CD4-positive, alpha-beta T cell treated with Interferon alpha-2 for 1 hour (primary cell): Measurements from ENCODE around the gene ZNF276.
"Not testable (repeated sequence)": the region's sequence is repeated elsewhere in the genome, so short reads cannot be mapped to it uniquely, and the experiment has no call there.

ENCODE experiments used
- DNase-seq, 2 donors: peaks; one replicate each; pipeline ENCODE4 v3.0.0-alpha.2; 2020 to 2022

Gene ZNF276

DNA sequence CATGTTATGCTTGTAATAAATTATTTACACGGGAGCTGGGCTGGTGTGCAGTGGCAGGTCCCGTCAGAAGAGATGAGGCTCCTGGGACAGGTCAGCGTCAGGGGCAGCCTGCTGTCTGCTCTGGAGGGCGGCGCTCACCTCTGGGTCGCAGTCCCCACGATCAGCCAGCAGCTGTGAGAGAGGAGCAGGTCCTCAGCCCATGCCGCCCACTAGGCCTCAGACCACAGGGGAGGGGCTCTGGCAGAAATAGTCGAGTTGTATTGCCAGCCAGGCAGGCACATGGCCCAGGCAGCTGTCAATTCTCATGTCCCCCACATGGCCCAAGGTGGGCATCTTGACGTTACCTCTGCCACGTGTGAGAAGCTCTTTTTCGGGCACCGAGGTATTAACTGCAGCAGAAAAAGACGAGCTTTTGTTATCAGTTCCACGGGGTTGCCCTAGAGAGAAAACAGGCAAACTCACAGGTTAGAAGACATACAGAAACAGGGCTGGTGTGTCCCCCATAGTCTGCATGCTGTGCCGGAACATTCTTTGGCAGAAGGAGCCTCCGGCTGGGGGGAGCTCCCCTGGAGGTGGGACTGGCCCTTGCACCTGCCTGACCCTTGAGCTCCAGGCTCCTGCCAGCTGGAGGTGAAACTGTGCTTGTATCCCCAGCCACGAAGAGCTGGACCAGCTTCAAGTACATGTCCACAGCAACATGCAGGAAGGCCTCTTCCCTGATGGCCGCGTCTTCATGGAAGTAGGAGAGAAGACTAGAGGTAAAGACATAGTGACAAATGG lies 17.4 kb downstream of the ZNF276 start:
- DNase-seq: no peak

DNA sequence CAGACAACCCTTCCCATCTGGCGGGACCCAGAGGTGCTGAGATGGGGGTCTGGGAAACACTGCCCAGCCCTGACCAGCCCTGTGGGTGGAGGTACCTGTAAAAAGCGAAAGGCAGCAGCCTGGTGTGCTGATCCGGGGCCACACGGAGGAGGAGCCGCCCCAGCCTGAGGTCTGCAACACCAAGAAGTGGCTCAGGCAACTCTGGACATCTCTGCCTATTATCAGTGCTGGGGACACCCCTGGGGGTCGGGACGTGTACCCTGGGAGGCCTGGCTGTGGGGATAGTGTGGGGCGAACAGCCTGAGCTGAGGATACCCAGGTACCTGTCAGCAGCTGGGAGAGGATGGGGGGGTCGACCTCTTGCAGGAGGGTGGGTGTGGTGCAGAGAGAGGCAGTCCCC lies 18.0 kb downstream of the ZNF276 start:
- no peak for DNase-seq

DNA sequence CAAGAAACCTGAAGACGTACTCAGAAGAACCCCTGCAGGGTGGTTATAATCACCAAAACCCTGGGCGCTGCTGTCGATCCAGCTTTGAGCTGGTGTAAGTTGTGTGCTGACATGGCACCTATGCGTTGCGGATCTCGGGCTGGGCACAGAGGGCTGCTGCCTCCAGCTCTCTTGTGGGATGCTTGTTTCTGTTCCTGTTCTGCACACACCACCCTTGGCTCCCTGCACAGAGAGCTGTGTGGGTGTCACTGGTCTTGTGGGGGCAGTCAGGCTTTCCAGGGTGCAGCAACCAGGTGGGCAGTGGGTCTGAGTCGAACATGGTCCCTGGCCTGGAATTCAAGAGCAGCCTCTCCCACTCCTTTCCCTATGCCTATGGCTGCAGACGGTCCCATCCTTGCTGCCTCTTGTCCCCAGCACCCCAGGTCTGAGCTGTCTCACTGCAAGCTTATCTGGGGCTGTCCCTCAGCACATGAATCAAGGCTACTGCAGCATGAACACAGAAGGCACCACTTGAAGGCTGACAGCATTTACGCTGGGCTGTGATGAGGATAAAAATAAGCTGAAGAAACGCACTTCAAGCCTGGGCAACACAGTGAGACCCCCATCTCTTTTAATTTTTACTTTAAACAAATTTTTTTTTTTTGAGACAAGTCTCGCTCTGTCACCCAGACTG lies 20.1 kb downstream of the ZNF276 start:
- DNase-seq: no peak

DNA sequence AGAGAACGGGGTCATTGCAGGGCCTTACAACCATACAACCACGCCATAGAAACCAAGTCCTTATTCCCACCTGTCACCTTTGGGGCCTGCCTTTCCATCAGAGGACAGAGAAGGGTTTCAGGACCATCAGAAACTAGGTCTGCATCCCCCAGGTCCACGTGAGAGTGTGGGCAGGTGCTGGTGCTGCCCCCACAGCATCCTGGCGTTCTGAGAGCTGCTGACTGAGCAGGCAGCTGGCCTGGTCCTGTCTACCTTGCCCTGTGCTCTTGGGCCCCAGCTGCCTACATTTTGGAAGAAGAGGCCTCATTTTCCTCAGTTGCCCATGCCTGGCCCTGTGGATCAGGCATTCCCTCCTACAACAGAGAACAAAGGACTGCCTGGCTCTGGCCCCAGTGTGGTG lies 21.6 kb downstream of the ZNF276 start:
- DNase-seq: no peak

DNA sequence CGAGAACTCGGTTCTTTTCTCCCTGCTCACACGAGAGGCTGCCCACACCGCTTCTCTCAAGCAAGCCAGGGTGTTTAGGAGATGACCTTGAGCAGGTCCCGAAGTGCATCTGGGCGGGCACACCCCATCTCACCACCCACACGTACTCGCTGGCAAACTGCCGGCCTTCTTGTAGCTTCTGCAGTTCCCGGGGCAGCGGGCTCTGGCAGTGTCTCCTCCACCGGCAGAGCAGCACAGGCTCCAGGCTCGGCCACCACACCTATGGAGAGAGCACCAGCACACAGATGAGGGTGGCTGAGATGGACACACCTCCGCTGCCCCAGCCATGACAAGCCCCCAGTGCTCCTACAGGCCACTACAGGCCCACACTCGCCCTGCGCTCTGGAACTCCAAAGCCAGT lies 23.5 kb downstream of the ZNF276 start:
- no peak for DNase-seq

DNA sequence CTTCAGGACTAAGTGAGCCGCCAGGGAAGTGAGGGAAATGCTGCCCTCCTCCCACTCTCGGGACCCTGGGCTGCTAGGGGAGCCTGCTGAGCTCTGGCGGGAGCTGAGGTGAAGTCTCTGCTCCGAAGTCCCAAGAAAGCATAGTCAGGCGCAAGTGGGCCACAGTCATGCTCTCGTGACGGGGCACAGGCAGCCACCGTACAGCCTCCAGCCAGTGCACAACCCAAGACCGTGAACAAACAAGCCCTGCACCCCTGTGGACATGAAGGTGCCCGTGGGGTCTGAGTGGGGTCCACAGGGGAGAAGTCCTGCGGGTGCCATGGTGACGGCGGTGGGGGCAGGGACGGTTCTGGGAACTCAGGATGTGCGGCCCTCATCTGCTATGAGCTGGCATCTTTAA lies 24.7 kb downstream of the ZNF276 start:
- no peak for DNase-seq

DNA sequence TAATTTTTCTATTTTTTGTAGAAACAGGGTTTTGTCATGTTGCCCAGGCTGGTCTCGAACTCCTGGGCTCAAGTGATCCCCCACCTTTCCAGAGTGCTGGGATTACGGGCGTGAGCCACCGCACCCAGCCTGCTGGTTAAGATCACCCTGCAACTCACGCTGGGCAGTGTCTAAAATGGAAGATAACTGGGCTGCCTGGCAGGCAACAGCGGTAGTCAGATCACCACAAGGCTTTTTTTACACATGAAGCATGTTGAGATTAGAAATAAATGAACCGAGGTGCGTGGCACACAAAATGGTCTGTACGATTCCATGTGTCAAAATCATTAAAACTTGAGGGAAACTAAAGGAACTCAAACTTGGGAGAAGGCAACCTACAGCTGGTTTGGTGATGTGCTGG lies 26.7 kb downstream of the ZNF276 start:
- no peak for DNase-seq

DNA sequence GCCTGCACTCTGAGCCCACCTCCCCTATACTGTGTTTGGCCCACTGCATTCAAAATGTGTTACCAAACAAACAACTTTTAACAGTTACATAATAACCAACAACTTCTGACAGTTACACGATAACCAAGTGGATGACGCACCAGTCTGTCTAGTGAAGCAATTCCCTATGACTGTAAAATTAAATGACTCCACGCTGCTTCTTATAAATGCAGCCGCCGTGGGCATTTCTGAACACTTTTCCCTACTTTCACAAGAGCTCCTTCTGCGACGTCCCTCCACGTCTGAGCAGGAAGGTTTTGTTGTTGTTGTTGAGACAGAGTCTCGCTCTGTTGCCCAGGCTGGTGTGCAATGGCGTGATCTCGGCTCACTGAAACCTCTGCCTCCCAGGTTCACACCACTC lies 27.6 kb downstream of the ZNF276 start:
- DNase-seq: no peak

DNA sequence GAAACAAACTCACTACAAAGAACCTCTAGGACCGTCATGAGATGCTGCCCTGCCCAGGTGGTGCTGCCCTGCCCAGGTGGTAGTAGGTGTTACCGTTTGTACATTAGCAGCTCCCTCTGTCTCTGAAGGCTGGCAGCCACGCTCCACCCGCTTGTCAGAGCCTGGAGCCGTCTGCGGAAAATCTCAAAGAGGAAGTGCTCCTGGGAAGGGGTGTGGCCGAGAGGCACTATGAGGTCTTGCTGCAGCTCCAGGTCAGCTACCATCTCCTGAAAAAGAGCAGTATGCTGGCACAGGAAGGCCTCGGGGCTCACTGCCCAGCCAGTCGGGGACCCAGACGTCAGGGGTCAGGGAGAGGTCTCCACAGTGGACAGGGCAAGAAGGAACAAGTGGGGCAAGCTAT lies 28.3 kb downstream of the ZNF276 start:
- peak in 1 of 2 donors; percentile 39 for DNase-seq

DNA sequence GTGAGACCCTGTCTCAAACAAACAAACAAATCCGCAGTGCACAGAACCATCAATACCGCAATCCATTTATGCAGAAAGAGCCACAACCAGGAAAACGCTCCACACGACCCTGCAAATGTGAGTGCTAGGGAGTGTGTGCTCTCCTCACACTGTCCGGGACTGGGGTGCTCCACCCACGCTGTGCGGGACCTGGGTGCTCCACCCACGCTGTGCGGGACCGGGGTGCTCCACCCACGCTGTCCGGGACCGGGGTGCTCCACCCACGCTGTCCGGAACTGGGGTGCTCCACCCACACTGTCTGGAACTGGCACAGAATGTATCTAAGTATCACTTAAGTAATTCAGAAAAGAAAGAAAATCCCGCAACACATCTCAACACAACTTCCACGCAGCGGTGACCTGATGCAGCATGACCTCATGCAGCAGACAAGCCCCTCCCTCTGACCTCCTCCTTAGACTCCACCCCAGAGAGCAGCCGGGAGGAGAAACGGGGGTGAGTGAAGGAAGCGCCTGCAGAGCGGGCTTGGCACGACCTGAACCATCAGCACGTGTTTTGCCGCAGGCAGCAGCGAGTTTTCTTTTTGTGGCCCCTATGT lies 38.5 kb downstream of the ZNF276 start:
- peak in 1 of 2 donors; percentile 44 for DNase-seq

DNA sequence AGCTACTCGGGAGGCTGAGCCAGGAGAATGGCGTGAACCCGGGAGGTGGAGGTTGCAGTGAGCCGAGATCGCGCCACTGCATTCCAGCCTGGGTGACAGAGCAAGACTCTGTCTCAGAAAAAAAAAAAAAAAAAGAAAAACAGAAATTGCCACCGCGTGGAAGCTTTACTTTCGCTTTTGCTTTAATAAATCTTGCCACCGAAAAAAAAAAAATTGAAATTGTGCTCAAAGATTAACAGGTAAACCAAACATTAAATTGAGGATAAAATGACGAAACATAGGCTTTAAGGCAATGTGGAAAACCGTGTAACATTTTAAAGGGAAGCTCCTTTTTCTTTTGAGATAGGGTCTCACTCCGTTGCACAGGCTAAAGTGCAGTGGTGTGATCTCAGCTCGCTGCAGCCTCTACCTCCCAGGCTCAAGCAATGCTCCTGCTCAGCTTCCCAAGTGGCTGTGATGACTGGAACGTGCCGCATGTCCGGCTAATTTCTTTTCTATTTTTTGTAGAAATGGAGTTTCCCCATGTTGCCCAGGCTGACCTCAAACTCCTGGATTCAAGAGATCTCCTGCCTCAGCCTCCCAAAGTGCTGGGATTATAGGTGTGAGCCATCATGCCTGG lies 40.1 kb downstream of the ZNF276 start:
- peak in 1 of 2 donors; percentile 46 for DNase-seq

DNA sequence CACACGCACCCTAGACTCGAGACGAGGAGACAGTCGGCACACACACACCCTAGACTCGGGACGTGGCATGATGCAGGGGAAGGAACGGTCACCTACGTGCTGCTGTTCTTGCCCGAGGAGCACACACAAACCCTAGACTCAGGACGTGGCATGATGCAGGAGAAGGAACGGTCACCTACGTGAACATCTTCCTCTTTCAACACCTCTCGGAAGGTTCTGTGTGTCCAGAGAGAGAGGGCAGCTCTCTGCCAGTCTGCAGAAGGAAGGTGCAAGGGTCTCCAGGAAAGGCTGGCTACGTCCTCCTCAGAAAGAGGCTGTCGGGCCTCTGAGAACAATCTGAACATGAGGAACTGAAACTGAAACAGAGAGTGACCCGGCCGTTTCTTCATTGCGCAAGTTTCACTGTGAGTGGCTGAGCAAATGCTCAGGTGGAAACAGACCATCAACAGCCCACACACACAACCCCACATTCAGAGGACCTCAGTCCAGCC lies 43.4 kb downstream of the ZNF276 start:
- DNase-seq: peak; percentile 70 to 74

DNA sequence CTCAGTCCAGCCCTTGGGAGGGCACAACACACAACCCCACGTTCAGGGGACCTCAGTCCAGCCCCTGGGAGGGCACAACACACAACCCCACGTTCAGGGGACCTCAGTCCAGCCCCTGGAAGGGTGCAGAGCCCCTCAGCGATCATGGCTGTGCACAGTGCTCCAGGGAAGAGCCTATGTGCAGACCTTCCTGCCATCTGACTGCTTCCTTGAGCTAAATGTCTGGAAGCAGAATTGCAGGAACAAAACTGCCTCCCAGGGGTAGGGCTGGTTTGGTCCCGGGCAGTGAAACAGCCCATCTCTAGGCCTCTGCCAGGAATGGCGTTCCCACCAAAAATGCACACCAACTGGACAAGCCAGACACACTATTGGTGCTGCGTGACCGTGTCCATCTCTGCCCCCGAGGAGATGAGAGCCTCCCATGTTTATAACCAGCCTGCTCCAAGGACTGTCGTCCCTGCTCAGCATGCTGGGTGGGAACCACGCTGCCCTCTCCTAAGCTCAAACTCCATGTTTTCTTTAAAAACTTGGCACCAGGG lies 44.0 kb downstream of the ZNF276 start:
- no peak for DNase-seq

DNA sequence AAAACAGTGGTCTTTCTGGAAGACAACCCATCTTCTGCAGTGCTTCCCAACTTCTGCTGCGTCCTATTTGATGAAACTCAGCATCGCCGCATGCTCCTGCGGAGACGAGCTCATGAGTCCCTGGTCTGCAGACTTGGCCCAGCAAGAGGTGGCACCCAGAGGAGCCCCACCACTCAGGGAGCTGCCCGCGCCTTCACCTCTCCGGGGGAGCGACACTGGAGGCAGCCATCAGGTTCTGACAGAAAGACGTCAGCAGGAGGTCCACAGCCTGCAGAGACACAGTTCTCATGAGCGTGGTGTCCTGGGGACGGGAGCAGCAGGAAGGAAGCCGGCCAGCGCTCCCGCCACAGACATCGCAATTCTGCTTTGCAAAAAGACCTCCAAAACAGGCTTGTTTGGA lies 49.0 kb downstream of the ZNF276 start:
- no peak for DNase-seq

DNA sequence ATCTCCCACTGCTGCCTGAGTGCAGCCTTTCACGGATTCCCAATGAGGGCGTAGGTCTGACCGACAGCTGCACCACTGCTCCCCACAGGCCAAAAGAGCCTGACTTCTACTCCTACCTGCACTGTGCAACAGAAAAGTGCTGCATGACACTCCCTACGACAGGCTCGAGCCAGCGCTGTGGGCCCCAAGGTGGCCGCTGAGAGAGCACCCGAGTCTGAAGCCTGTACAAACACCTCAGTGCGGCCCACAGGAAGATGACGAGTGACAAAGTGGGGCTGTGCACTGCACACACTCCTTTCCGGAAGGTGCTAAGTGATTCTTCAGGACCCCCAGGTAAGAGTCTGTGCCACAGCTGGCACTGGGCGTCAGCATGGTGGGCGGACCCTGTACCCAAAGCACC lies 53.9 kb downstream of the ZNF276 start:
- DNase-seq: no peak

DNA sequence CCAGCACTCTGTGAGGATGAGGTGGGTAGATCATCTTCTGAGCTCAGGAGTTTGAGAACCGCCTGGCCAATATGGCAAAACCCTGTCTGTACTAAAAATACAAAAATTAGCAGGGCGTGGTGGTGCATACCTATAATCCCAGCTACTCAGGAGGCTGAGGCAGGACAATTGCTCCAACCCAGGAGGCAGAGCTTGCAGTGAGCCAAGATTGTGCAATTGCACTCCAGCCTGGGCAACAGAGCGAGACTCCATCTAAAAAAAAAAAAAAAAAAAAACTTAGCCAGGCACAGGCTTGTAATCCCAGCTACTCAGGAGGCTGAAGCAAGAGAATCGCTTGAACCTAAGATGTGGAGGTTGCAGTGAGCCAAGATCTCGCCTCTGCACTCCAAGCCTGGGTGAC lies 56.9 kb downstream of the ZNF276 start:
- DNase-seq: not testable (repeated sequence)

DNA sequence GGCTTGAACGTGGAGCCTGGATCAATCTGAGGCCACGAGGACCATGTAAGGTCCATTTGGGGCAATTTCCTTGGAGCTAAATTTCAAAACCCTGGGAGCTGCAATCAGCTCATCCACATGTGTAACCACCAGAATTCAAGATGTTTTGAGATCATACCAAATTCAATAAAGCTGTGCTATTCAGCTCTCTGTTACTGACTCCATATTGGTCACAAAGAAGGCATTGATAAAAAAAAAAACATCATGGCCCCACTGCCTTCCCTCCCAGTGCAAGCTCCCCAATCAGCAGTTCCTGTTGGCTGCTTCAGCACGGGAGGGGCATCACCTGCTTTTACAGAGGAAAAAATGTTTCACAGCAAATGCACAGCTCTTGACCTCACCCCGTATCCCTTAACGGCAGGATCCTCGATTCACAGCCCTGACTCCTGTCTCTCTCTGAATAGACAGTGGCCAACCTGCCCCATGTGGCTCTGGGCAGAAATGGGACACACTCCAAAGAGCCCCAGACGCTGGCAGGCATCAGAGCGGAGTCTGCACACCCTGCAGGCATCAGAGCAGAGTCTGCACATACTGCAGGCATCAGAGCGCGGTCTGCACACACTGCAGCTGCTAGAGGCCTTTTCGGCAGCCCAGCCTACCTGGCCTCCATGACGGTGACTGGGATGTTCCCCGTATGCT lies 58.0 kb downstream of the ZNF276 start:
- no peak for DNase-seq

DNA sequence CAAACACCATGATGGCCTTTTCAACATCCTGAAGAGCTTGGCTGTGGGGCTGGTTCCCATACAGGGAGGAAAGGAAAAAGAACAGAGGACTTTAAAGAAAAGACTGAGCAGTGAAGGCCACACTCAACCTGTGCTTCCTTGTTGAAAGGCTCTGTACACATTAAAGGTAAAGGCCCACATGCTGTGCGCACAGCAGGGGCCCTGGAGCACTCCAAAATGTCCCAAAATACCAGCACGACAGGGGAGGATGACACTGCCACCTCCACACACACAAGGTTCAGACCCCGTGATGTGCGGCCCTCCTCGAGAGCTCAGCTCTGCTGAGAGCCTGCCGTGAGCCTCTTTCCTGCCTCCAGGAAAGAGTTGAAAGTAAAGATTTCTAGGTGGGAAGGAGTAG lies 58.6 kb downstream of the ZNF276 start:
- DNase-seq: no peak

DNA sequence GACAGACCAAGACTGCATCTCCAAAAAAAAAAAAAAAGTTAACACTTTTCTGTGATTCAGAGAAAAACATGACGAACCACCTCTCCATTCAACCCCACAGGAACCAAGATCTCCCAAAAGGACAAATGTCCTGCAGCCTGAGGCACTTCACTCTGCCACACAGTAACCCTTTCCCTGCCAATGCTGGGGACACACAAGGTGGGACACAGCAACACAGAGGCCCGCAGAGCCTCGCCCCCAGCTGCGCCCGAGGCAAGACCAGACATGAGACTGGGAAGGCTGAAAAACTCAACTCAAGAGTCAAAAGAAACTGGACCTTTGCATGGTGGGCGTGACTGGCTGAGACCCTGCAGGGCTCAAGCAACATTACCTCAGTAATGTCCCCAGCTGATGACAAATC lies 61.2 kb downstream of the ZNF276 start:
- DNase-seq: no peak

DNA sequence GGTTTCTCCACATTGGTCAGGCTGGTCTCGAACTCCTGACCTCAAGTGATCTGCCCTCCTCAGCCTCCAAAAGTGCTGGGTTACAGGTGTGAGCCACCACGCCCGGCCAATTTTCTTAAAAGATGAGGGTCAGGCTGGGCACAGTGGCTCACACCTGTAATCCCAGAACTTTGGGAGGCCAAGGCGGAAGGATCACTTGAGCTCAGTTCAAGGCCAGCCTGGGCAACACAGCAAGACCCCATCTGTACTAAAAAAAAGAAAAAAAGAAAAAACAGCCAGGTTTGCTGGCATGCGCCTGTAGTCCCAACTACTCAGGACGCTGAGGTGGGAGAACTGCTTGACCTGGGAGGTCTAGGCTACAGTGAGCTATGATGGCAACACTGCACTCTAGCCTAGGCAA lies 62.6 kb downstream of the ZNF276 start:
- DNase-seq: not testable (repeated sequence)

DNA sequence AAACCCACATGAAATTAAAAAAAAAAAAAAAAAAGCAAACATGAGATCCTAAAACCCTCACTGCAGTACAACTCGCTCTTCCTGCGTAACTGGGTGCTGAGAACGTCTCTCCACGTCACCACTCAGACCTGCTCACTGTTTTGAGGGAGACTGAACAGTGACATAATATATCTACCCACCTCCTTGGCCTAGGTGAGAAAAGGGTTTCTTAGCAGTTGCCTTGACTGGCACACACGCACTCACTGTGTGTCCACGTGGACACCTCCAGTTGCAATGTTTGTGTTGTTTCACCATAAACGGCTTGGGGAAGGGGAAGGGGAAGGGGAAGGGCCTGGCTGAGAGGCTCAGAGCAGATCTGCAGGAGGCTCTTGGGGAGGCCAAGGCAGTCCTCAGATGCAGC lies 63.1 kb downstream of the ZNF276 start:
- DNase-seq: peak; percentile 12 to 45

DNA sequence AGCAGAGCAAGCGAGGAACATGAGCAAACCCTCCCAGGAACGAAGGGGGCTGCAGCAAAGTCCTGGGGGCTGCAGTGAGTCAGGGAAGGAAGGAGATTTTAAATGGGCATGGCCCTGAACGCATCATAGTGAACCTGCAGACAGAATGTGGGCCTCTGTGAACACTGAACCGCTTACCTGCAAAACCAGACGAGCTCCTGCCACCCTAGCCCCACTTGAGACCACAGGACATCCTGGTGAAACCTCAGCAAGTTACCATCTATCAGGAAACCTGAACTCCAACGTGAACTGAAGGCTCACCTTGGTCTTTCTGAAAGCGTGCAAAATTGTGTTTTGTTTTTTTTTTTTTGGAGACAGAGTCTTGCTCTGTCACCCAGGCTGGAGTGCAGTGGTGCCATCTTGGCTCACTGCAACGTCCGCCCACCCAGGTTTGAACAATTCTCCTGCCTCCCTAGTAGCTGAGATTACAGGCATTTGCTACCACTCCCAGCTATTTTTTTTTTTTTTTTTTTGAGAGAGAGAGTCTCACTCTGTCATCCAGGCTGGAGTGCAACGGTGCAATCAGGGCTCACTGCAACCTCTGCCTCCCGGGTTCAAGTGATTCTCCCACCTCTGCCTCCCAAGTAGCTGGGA lies 64.3 kb downstream of the ZNF276 start:
- DNase-seq: peak; percentile 45 to 67
